ENCODE data around the gene ZBTB25. TPM values are rescaled to one million over a fixed set of nuclear protein-coding genes. Genes with fewer than 3 reads are reported as not detected.

Gene ZBTB25
- total RNA-seq, 1 donor from 2014 or later, result 9.4 TPM

- no peaks in the 10 kb centered on the region for H3K36me3 Mint-ChIP-seq (ENCODE audit: unreplicated experiment)
- H3K27ac Mint-ChIP-seq (ENCODE audit: unreplicated experiment), result no peak overlapping the region
- no peak overlapping the region for H3K4me3 Mint-ChIP-seq (ENCODE audit: unreplicated experiment)
- no peaks in the 10 kb centered on the region for H3K9me3 Mint-ChIP-seq (ENCODE audit: unreplicated experiment)
- no peaks in the 10 kb centered on the region for H3K27me3 Mint-ChIP-seq (ENCODE audit: unreplicated experiment)
- no peak for DNase-seq
- TF ChIP-seq CTCF (IDR thresholded peaks at IDR 0.05; ENCODE audit: partially characterized antibody, unreplicated experiment), result no peak
- no peaks in the 10 kb centered on the region for H3K4me1 Mint-ChIP-seq (ENCODE audit: low read depth, unreplicated experiment)
Observed at GRCh38 chr14:64417771-64418125, 85.9 kb downstream of the ZBTB25 start.

- Mint-ChIP-seq H3K36me3 (ENCODE audit: unreplicated experiment) (no peaks in the 10 kb centered on the region), H3K4me1 (ENCODE audit: low read depth, unreplicated experiment) (no peaks in the 10 kb centered on the region), H3K27ac (ENCODE audit: unreplicated experiment) (no peak overlapping the region), H3K4me3 (ENCODE audit: unreplicated experiment) (no peak overlapping the region), H3K27me3 (ENCODE audit: unreplicated experiment) (no peaks in the 10 kb centered on the region), H3K9me3 (ENCODE audit: unreplicated experiment) (no peaks in the 10 kb centered on the region)
- no peak for DNase-seq
- no peak for TF ChIP-seq CTCF (IDR thresholded peaks at IDR 0.05; ENCODE audit: partially characterized antibody, unreplicated experiment)
Observed at GRCh38 chr14:64417055-64417770, 86.4 kb downstream of the ZBTB25 start.

- no peak for DNase-seq
- Mint-ChIP-seq H3K9me3 (ENCODE audit: unreplicated experiment) (no peaks in the 10 kb centered on the region), H3K4me3 (ENCODE audit: unreplicated experiment) (no peak overlapping the region), H3K27me3 (ENCODE audit: unreplicated experiment) (no peaks in the 10 kb centered on the region), H3K4me1 (ENCODE audit: low read depth, unreplicated experiment) (no peaks in the 10 kb centered on the region), H3K27ac (ENCODE audit: unreplicated experiment) (no peak overlapping the region), H3K36me3 (ENCODE audit: unreplicated experiment) (no peaks in the 10 kb centered on the region)
- TF ChIP-seq CTCF (IDR thresholded peaks at IDR 0.05; ENCODE audit: partially characterized antibody, unreplicated experiment), result no peak
Observed at GRCh38 chr14:64416348-64416932, 87.2 kb downstream of the ZBTB25 start.

GRCh38 chr14:64412237-64412636 lies 91.4 kb downstream of the ZBTB25 start:
- no peaks in the 10 kb centered on the region for H3K27me3 Mint-ChIP-seq (ENCODE audit: unreplicated experiment)
- H3K27ac Mint-ChIP-seq (ENCODE audit: unreplicated experiment), result no peak overlapping the region

More at GRCh38 chr14:64412237-64412636, 91.4 kb downstream of the ZBTB25 start:
- DNase-seq, result no peak
- Mint-ChIP-seq H3K4me3 (ENCODE audit: unreplicated experiment) (no peak overlapping the region), H3K36me3 (ENCODE audit: unreplicated experiment) (no peaks in the 10 kb centered on the region), H3K9me3 (ENCODE audit: unreplicated experiment) (peaks cover 1% of the 10 kb centered on the region), H3K4me1 (ENCODE audit: low read depth, unreplicated experiment) (peaks cover 5% of the 10 kb centered on the region)
- no peak for TF ChIP-seq CTCF (IDR thresholded peaks at IDR 0.05; ENCODE audit: partially characterized antibody, unreplicated experiment)

All from glutamatergic neuron (in vitro differentiated cells).